Measurements from ENCODE around the gene ZBTB34. TPM values are rescaled to one million over a fixed set of nuclear protein-coding genes. Genes with fewer than 3 reads are reported as not detected.

Gene ZBTB34
- total RNA-seq, 1 donor from 2014 or later: 4.5 TPM

DNA sequence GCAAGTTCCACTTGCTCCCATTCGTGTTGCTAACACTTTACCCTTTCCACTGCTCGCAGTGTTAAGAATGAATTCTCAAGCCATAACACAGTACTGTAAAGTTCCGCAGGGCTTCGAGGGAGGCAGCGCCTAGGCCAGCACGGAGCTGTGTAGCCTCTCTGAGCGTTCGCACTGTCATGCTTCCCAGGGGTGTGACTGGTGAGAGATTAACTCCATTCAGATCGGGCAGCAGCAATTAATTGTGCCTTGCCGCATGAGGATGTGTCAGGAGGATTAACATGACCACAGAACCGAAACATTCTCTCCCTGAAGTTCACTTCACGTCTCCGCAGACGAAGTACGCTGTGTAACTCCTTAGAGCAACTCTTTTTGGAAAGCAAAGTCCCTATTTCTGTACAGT is 23.2 kb downstream of the ZBTB34 start:
- peaks cover 31% of the 10 kb centered on the region for H3K36me3 ChIP-seq
- H3K27me3 ChIP-seq (ENCODE audit: low read depth): no peaks in the 10 kb centered on the region

DNA sequence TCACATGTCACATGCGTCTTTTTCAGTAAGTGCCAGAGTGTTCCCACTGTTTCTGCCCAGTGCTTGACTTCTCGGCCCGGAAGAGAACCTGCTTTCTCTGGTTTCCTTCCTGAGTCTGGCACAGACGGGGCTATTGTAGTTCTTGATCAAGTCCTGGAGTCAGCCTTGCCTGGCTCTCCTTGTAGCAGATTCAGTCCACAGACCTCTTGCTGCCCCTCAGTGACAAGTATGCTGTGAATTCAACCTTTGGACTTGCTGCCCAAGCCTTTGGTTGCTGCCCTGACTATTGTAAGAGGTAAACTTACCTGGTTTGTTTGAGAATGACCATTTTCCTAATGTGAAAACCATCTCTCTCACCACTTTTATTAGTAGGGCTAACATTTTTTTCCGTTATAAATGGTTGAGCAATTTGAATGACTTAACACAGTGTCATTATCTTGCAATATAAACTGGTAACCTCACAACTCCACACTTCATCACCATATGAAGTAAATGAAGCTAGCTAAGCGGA is 24.7 kb downstream of the ZBTB34 start:
- TF ChIP-seq, protein P1, sequence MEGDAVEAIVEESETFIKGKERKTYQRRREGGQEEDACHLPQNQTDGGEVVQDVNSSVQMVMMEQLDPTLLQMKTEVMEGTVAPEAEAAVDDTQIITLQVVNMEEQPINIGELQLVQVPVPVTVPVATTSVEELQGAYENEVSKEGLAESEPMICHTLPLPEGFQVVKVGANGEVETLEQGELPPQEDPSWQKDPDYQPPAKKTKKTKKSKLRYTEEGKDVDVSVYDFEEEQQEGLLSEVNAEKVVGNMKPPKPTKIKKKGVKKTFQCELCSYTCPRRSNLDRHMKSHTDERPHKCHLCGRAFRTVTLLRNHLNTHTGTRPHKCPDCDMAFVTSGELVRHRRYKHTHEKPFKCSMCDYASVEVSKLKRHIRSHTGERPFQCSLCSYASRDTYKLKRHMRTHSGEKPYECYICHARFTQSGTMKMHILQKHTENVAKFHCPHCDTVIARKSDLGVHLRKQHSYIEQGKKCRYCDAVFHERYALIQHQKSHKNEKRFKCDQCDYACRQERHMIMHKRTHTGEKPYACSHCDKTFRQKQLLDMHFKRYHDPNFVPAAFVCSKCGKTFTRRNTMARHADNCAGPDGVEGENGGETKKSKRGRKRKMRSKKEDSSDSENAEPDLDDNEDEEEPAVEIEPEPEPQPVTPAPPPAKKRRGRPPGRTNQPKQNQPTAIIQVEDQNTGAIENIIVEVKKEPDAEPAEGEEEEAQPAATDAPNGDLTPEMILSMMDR (IDR thresholded peaks at IDR 0.05; ENCODE audit: borderline replicate concordance): no peak
- intact Hi-C loops (cut with micrococcal nuclease): no loop called here
- Histone ChIP-seq H3K36me3 (peaks cover 19% of the 10 kb centered on the region), H3K4me1 (peaks cover 33% of the 10 kb centered on the region), H3K9me3 (replicated peaks) (no peaks in the 10 kb centered on the region), H3K4me3 (no peak overlapping the region), H3K27ac (replicated peaks) (peak overlapping the region; percentile 45), H3K27me3 (ENCODE audit: low read depth) (no peaks in the 10 kb centered on the region)
- no peak for DNase-seq

More for the DNA sequence above, 23.2 kb downstream of the ZBTB34 start:
- Histone ChIP-seq H3K9me3 (replicated peaks) (no peaks in the 10 kb centered on the region), H3K4me1 (peaks cover 33% of the 10 kb centered on the region), H3K4me3 (no peak overlapping the region), H3K27ac (replicated peaks) (no peak overlapping the region)
- intact Hi-C loops (cut with micrococcal nuclease): no loop called here
- TF ChIP-seq, protein P1 (IDR thresholded peaks at IDR 0.05; ENCODE audit: borderline replicate concordance): no peak
- DNase-seq: no peak

DNA sequence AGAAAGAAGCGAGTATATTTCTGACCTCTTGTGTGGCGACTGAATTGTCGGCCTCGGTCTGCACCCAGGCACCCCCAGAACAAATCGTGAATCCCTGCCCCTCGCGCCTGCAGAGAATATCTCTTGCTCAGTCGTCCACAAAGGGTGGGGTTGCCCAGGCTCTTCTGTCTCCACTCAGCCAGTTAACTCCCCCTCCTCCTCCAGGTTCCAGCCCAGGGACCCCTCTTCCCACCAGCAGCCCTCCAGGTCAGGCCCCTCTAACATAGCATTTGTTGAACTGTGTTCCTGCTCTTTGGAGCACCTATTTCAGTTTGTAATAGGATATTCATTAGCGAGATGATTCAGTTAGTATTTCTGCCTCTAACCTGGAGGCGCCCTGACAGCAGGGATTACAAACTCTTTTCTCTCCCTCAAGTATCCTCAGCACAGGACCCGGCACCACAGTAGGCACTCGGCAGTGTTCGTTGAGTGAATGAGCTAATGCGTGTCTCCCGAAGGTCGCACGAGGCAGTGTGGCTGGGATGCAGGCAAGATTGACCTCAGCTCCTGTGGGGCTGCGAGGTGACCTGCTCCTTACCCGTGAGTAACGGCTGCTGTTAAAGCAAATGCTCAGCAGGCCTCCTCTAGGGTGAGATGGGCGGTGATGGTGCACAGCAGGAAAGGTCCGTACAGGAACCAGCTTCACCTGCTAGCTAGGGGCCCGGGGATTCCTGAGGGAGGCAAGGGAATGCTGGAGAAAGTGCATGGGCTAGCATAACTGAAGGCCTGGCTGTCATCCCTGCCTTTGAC is 25.8 kb downstream of the ZBTB34 start:
- H3K27me3 ChIP-seq (ENCODE audit: low read depth): no peaks in the 10 kb centered on the region
- no peak overlapping the region for H3K4me3 ChIP-seq
- no peaks in the 10 kb centered on the region for H3K9me3 ChIP-seq (replicated peaks)
- no peak for DNase-seq
- H3K4me1 ChIP-seq: peaks cover 22% of the 10 kb centered on the region
- peaks cover 9% of the 10 kb centered on the region for H3K36me3 ChIP-seq
- no peak overlapping the region for H3K27ac ChIP-seq (replicated peaks)
- intact Hi-C loops (cut with micrococcal nuclease): no loop called here
- TF ChIP-seq, protein P1 (IDR thresholded peaks at IDR 0.05; ENCODE audit: borderline replicate concordance): no peak

DNA sequence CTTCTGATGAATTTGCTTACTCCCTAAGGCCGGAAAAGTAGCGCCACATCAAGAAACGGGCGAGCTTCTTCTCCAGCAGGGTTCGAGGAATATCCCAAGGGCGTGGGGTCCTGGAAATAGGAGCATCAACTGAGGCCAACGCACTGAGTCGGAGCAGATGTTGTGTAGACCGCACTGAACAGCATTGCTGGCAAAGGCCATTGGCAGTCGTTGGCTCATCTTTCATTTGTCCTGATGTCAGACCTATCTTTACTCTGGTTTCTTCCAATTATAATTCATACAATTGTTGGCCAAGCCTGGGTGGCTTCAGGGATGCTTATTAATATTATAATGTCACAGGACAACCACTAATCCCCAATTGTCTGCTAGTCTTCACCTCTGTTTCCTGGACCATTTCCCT is 26.5 kb downstream of the ZBTB34 start:
- Histone ChIP-seq H3K27me3 (ENCODE audit: low read depth) (no peaks in the 10 kb centered on the region), H3K4me3 (no peak overlapping the region), H3K9me3 (replicated peaks) (no peaks in the 10 kb centered on the region), H3K36me3 (peaks cover 2% of the 10 kb centered on the region), H3K27ac (replicated peaks) (no peak overlapping the region), H3K4me1 (peaks cover 16% of the 10 kb centered on the region)
- no peak for DNase-seq
- TF ChIP-seq, protein P1 (IDR thresholded peaks at IDR 0.05; ENCODE audit: borderline replicate concordance): no peak
- intact Hi-C loops (cut with micrococcal nuclease): no loop called here

DNA sequence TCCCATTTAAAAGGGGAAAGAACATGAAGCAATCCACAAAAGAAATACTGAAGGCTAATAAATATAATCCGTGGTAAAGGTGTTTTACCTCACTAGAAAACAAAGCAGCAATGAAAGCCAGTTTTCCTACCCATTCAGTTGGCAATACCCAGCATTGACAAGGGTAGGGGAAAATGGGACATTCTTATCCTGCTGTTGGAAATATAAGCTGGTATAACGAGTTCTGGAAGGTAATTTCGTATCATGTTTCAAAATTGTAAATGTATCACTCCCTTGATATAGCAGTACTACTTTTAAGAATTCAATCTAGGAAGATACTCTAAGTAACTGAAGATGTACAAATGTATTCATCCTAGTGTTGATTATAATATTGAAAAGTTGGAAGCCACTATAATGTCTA is 31.2 kb downstream of the ZBTB34 start:
- Histone ChIP-seq H3K4me1 (no peaks in the 10 kb centered on the region), H3K9me3 (replicated peaks) (no peaks in the 10 kb centered on the region), H3K4me3 (no peak overlapping the region), H3K36me3 (no peaks in the 10 kb centered on the region), H3K27me3 (ENCODE audit: low read depth) (no peaks in the 10 kb centered on the region), H3K27ac (replicated peaks) (no peak overlapping the region)
- intact Hi-C loops (cut with micrococcal nuclease): no loop called here
- TF ChIP-seq, protein P1 (IDR thresholded peaks at IDR 0.05; ENCODE audit: borderline replicate concordance): no peak
- DNase-seq: no peak
